Measurements from ENCODE around the gene ARL17A. TPM values are rescaled to one million over a fixed set of nuclear protein-coding genes. Genes with fewer than 3 reads are reported as not detected.
A peak's percentile ranks its signal among the peaks of the same experiment; 100 is the strongest.
"Not testable (repeated sequence)": the region's sequence is repeated elsewhere in the genome, so short reads cannot be mapped to it uniquely, and the experiment has no call there.

ARL17A gene
- total and polyA plus RNA-seq, 12 donors = 1.8 to 13.0 (median 7.3) TPM

DNA sequence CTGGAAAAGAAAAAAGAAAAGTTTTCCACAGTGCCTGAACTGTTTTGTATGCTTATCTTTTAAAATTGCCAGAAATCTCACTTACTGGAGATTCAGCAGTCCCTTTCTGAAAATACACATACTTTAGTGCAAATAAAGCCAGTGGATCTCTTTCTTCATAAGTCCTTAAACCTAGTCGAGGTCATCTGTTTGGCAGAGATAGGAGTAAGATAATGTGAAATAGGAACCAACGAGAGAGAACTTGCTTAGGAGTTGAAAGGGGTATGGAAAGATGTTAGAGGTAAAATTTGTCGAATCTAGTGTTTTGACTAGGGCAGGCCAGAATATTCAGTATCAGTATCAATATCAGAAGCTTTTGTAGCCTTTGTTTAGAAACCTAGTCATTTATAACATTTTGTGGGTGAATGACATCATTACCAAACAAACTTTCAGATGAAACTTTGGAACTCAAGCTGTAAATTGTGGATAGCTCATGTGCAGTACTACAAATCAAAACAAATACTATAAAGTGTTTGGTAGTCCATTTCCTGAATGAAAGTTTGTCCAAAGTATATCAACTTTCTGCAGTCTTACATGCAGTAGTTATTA lies 18.9 kb upstream of the ARL17A start:
- DNase-seq; H3K4me1 ChIP-seq; H3K9me3 ChIP-seq; ATAC-seq; H3K27ac ChIP-seq; intact Hi-C loops (cut with DNase I); H3K36me3 ChIP-seq; H3K4me3 ChIP-seq; H3K27me3 ChIP-seq: not testable (repeated sequence)
- WGBS, 2 donors = 39 to 44% methylated on average over 2 of the region's 3 CpGs

DNA sequence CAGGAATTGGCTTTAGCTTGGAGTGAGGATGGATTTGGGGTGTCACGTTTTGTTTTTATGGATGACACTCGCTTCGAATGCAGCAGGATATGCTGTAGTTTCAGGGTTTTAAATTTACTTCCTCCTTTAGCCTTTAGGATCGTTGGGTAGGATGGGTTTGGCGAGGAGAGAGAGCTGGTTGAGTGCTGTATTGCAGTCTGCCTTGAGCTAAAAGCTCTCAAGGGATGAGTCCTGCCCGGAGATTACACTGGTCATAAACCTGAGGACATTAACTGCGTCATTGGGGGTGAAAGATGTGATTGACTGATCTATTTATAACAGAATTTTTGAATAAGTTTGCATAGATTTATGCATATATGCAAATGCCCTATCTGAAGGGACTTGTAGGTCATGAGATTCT lies 11.8 kb upstream of the ARL17A start:
- H3K4me3 ChIP-seq; H3K4me1 ChIP-seq; DNase-seq; intact Hi-C loops (cut with DNase I); H3K27ac ChIP-seq; H3K9me3 ChIP-seq; H3K27me3 ChIP-seq; H3K36me3 ChIP-seq: not testable (repeated sequence)
- ATAC-seq = peak; percentile 37 to 73 (median 66)
- WGBS, 2 donors = no CpG with 5 or more reads among the region's 7 CpGs

GRCh38 chr17:46590157-46591146 lies 11.0 kb upstream of the ARL17A start, which contains the start of gene NSF:
Gene NSF, plus strand, starts transcription at chr17:46590669. Its CDS starts 107 bp downstream, at chr17:46590776.
- H3K27ac ChIP-seq; H3K9me3 ChIP-seq; H3K4me3 ChIP-seq; DNase-seq; H3K27me3 ChIP-seq; H3K36me3 ChIP-seq; H3K4me1 ChIP-seq; intact Hi-C loops (cut with DNase I): not testable (repeated sequence)
- WGBS, 2 donors = no CpG with 5 or more reads among the region's 95 CpGs
- ATAC-seq = peak; percentile 94 to 99 (median 96)

GRCh38 chr17:46585444-46585843 lies 6.0 kb upstream of the ARL17A start:
- intact Hi-C loops (cut with DNase I); DNase-seq; H3K9me3 ChIP-seq; H3K4me3 ChIP-seq; H3K27ac ChIP-seq; ATAC-seq; H3K27me3 ChIP-seq; H3K36me3 ChIP-seq; H3K4me1 ChIP-seq: not testable (repeated sequence)
- WGBS, 2 donors = no CpG with 5 or more reads among the region's 3 CpGs

DNA sequence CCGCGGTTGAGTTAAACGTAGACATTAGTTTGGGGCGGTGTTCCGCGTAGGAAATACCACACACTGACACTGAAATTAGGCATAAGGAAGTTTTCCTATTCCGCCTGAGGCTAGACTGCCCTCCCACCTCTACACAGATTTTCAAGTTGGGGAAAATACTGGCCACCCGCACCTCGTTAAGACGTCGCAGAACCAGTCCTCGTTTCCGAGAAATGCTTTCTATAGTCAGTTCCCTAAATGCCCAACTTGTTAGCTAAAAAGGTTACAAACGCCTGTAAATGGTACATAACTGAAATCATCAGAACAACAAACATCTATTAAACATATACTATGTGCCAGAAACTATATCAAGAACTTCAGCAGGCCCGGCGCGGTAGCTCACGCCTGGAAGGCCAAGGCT lies 591 bp upstream of the ARL17A start:
- DNase-seq; H3K9me3 ChIP-seq; ATAC-seq; H3K4me1 ChIP-seq; H3K36me3 ChIP-seq; H3K27me3 ChIP-seq; intact Hi-C loops (cut with DNase I): not testable (repeated sequence)
- WGBS, 2 donors = 5 to 8% methylated on average over 3 to 6 of the region's 18 CpGs
- Histone ChIP-seq H3K4me3 (peak overlapping the region in 9 of 10 donors; percentile 14 to 49 (median 35)), H3K27ac (peak overlapping the region in 6 of 10 donors; percentile 31 to 53 (median 46))

DNA sequence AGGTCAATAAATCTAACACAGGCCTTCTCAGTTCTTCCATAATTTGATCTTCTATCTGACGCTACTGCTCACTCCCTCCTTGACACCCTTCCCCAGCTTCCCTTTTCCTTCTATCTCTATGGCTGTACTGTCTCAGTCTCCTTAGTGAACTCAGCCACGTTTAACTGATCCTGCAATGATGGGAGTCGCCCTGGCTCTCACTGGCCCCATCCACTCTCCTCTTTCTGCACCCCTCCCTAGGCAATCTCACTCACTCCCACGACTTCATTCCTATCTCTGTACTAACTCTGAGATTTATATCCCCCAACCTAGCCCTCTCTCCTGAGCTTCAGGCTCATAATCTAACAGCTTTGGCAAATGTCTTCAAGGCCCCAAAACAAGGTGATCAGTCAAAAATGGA lies 7.7 kb downstream of the ARL17A start:
- H3K4me1 ChIP-seq; H3K27me3 ChIP-seq; intact Hi-C loops (cut with DNase I); DNase-seq; ATAC-seq; H3K4me3 ChIP-seq; H3K36me3 ChIP-seq; H3K9me3 ChIP-seq; H3K27ac ChIP-seq: not testable (repeated sequence)
- WGBS, 2 donors = no CpG with 5 or more reads among the region's 4 CpGs

DNA sequence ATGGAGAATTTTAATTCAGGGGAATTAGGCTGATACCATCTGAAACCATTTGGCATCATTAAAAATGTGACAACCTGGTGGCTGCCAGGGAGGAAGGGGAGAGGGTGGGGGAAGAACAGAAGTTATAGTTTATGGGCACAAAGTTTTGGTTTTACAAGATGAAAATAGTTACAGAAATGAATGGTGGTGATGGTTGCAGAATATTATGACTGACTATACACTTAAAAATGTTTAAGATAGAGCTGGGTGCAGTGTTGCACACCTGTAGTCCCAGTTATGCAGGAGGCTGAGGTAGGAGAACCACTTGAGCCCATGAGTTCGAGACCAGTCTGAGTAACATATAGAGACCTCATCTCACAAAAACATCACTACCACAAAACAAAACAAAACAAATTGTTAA lies 12.5 kb downstream of the ARL17A start:
- no CpG with 5 or more reads among the region's 1 CpG for WGBS, 2 donors
- ATAC-seq; DNase-seq; intact Hi-C loops (cut with DNase I); H3K4me1 ChIP-seq; H3K27me3 ChIP-seq; H3K27ac ChIP-seq; H3K9me3 ChIP-seq; H3K36me3 ChIP-seq; H3K4me3 ChIP-seq: not testable (repeated sequence)

DNA sequence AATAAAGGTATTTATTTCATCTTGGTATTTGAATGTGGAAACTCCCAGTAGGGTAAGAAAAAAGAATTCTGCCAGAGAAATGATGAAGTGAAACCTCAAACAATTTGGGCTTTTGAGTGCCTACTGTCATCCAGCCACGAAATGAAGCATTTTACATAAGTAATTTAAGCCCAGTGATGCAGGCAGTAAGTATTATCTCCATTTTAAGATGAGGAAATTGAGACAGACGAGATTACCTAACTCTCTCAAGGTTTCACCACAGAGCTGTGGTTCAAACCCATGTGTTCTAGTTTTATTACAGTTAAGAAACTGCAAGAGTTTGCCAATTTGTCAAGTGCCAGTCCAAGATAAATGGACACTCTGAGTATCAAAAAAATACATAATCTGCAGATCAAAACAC lies 13.2 kb downstream of the ARL17A start:
- H3K27me3 ChIP-seq; H3K36me3 ChIP-seq; intact Hi-C loops (cut with DNase I); ATAC-seq; H3K4me3 ChIP-seq; H3K9me3 ChIP-seq; DNase-seq; H3K27ac ChIP-seq; H3K4me1 ChIP-seq: not testable (repeated sequence)
- no CpG with 5 or more reads among the region's 2 CpGs for whole genome bisulfite sequencing, 2 donors

- H3K9me3 ChIP-seq; H3K4me3 ChIP-seq; H3K27ac ChIP-seq; DNase-seq; H3K4me1 ChIP-seq; H3K36me3 ChIP-seq; H3K27me3 ChIP-seq; intact Hi-C loops (cut with DNase I): not testable (repeated sequence)
- ATAC-seq = peak; percentile 30 to 95 (median 64)
- no CpG with 5 or more reads among the region's 3 CpGs for WGBS, 2 donors
Measured at GRCh38 chr17:46560048-46560447, 19.4 kb downstream of the ARL17A start.

DNA sequence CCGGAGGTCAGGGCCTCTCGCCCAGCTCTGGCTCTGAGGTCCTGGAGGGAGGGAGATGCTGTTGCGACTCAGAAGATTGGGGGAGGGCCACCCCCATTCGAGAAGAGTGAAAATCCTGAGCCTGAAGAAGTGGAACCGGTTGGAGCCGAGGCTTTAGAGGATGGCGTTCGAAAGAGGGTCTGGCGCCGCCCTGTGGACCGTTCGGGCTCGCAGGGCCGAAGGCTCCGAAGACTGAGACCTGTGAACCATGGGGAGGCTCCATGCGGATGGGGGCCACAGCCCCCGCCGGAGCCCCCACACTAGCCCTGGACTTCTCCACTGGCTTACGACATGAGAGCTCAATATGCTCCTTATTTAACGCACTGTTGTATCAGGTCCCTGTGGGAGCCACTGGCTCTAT lies 20.3 kb downstream of the ARL17A start:
- ATAC-seq = peak in 1 of 8 donors; percentile 45

DNA sequence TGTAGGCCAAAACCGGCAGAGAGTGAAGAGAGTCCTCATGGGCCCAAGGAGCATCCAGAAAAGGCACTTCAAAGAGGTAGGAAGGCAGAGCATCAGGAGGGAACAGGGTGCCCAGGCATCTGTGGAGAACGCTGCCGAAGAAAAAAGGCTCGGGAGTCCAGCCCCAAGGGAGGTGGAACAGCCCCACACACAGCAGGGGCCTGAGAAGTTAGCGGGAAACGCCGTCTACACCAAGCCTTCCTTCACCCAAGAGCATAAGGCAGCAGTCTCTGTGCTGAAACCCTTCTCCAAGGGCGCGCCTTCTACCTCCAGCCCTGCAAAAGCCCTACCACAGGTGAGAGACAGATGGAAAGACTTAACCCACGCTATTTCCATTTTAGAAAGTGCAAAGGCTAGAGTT lies 30.9 kb downstream of the ARL17A start:
- 94 to 96% methylated on average over 9 of the region's 10 CpGs for WGBS, 2 donors
- H3K27ac ChIP-seq; H3K4me3 ChIP-seq; H3K27me3 ChIP-seq; intact Hi-C loops (cut with DNase I); DNase-seq; ATAC-seq; H3K9me3 ChIP-seq; H3K4me1 ChIP-seq: not testable (repeated sequence)
- H3K36me3 ChIP-seq = peaks cover 0 to 16% (median 0%) of the 10 kb centered on the region in 9 donors

More for the DNA sequence above, 20.3 kb downstream of the ARL17A start:
- H3K27me3 ChIP-seq; intact Hi-C loops (cut with DNase I); H3K4me1 ChIP-seq; H3K36me3 ChIP-seq; H3K4me3 ChIP-seq; H3K27ac ChIP-seq; H3K9me3 ChIP-seq; DNase-seq: not testable (repeated sequence)
- no CpG with 5 or more reads among the region's 20 CpGs for WGBS, 2 donors
